Stimulated activated naive CD8-positive, alpha-beta T cell treated with anti-CD3 and anti-CD28 coated beads, Interleukin-15, Interleukin-2, amounts not matched to agents 100 U/mL and 50 U/mL, for 24 hours (primary cell): ENCODE measurements around the gene LIMS2.
A peak's percentile ranks its signal among the peaks of the same experiment; 100 is the strongest.

Source experiments
- ATAC-seq: fragments of 150-1000 bp; cut with Tn5 transposase; one replicate; pipeline ENCODE4 v1.10.0; 2021
- DNase-seq: peaks from one replicate; pipeline ENCODE4 v3.0.0; 2021

The LIMS2 gene

GRCh38 chr2:127633556-127634065 lies 41.7 kb downstream of the LIMS2 start:
- DNase-seq = no peak
- no peak for ATAC-seq

- peak; percentile 15 for ATAC-seq
These were observed 42.5 kb downstream of the LIMS2 start for GRCh38 chr2:127632592-127633489.

GRCh38 chr2:127631997-127632581 lies 43.2 kb downstream of the LIMS2 start:
- DNase-seq = no peak
- ATAC-seq = no peak

More at GRCh38 chr2:127632592-127633489, 42.5 kb downstream of the LIMS2 start:
- DNase-seq = no peak

- ATAC-seq (no peak), DNase-seq (no peak)
These were observed 43.8 kb downstream of the LIMS2 start for GRCh38 chr2:127631541-127631996.

GRCh38 chr2:127630864-127631540 lies 44.3 kb downstream of the LIMS2 start:
- no peak for DNase-seq

GRCh38 chr2:127630096-127630863 lies 45.0 kb downstream of the LIMS2 start:
- ATAC-seq = no peak

More at GRCh38 chr2:127630864-127631540, 44.3 kb downstream of the LIMS2 start:
- no peak for ATAC-seq

GRCh38 chr2:127629637-127630036 lies 45.7 kb downstream of the LIMS2 start:
- no peak for ATAC-seq
- DNase-seq = no peak

More at GRCh38 chr2:127630096-127630863, 45.0 kb downstream of the LIMS2 start:
- no peak for DNase-seq

GRCh38 chr2:127628767-127629614 lies 46.3 kb downstream of the LIMS2 start:
- no peak for ATAC-seq

GRCh38 chr2:127627740-127628571 lies 47.4 kb downstream of the LIMS2 start:
- ATAC-seq (no peak), DNase-seq (no peak)

More at GRCh38 chr2:127628767-127629614, 46.3 kb downstream of the LIMS2 start:
- DNase-seq = no peak

- DNase-seq (no peak), ATAC-seq (no peak)
These were observed 48.2 kb downstream of the LIMS2 start for GRCh38 chr2:127626917-127627739.

GRCh38 chr2:127626175-127626574 lies 49.2 kb downstream of the LIMS2 start:
- no peak for ATAC-seq
- DNase-seq = no peak

- DNase-seq (no peak), ATAC-seq (no peak)
These were observed 49.8 kb downstream of the LIMS2 start for GRCh38 chr2:127625572-127625951.

GRCh38 chr2:127624756-127625571 lies 50.4 kb downstream of the LIMS2 start:
- ATAC-seq (no peak), DNase-seq (no peak)

GRCh38 chr2:127624320-127624755 lies 51.0 kb downstream of the LIMS2 start:
- ATAC-seq (no peak), DNase-seq (no peak)

GRCh38 chr2:127623388-127624319 lies 51.7 kb downstream of the LIMS2 start:
- ATAC-seq (no peak), DNase-seq (no peak)

- no peak for DNase-seq
- no peak for ATAC-seq
These were observed 52.6 kb downstream of the LIMS2 start for GRCh38 chr2:127622561-127623387.
